ENCODE data around the gene SUFU. TPM values are rescaled to one million over a fixed set of nuclear protein-coding genes. Genes with fewer than 3 reads are reported as not detected.

Gene SUFU
- total and polyA plus RNA-seq, 9 donors, result 4.6 to 19.1 (median 14.2) TPM

DNA sequence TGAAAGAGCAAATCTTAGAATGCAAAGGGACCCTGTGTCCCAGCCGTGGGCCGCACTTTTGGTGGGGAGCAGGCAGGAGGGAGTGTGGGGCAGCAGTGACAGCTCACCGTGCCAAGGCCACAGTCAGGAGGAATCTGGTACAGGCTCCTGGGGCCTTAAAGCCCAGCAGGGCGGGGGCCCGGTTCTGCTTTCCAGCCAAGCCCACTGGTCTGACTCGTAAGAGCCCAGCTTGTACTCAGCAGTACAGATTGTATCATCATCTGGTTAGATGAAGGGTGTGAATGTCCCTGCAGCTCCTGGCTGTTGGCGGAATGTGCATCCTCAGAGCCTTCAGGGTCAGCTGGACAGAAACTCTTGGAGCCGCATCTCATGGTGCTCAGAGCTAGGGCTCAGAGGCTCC is 110.0 kb downstream of the SUFU start:
- intact Hi-C loops (cut with DNase I), result no loop called here
- no peak for DNase-seq
- H3K4me3 ChIP-seq, result no peak overlapping the region
- no peaks in the 10 kb centered on the region for H3K4me1 ChIP-seq (ENCODE audit: insufficient read depth)
- 74 to 89% (median 80%) methylated on average over 5 to 8 of the region's 8 CpGs for WGBS, 3 donors
- TF ChIP-seq POLR2A (IDR thresholded peaks at IDR 0.05), result no peak
- no peak for TF ChIP-seq EP300 (IDR thresholded peaks at IDR 0.05)
- TF ChIP-seq, protein P1, sequence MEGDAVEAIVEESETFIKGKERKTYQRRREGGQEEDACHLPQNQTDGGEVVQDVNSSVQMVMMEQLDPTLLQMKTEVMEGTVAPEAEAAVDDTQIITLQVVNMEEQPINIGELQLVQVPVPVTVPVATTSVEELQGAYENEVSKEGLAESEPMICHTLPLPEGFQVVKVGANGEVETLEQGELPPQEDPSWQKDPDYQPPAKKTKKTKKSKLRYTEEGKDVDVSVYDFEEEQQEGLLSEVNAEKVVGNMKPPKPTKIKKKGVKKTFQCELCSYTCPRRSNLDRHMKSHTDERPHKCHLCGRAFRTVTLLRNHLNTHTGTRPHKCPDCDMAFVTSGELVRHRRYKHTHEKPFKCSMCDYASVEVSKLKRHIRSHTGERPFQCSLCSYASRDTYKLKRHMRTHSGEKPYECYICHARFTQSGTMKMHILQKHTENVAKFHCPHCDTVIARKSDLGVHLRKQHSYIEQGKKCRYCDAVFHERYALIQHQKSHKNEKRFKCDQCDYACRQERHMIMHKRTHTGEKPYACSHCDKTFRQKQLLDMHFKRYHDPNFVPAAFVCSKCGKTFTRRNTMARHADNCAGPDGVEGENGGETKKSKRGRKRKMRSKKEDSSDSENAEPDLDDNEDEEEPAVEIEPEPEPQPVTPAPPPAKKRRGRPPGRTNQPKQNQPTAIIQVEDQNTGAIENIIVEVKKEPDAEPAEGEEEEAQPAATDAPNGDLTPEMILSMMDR (IDR thresholded peaks at IDR 0.05), result no peak
- no peaks in the 10 kb centered on the region for H3K36me3 ChIP-seq
- no peak overlapping the region for H3K27ac ChIP-seq
- no peaks in the 10 kb centered on the region for H3K27me3 ChIP-seq
- no peaks in the 10 kb centered on the region for H3K9me3 ChIP-seq

DNA sequence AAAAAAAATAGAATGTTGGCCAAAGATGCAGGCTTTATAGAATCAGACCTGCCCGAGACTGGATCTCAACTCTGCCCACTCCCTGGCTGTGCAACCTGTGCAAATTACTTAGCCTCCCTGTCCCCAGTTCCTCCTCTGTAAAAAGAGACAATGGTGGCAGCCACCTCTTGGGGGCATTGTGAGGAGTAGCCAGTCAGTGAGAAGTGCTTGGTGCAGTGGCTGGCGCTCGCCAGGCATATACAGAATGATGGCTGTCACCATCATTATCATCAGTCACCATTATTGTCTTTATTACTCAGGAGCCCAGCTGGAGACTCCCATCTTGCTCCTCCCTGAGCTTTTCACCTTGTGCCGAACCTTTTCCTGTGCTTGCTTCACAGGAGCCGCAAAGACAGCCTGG is 111.1 kb downstream of the SUFU start:
- Histone ChIP-seq H3K9me3 (no peaks in the 10 kb centered on the region), H3K36me3 (no peaks in the 10 kb centered on the region), H3K27ac (no peak overlapping the region), H3K27me3 (no peaks in the 10 kb centered on the region), H3K4me3 (no peak overlapping the region), H3K4me1 (ENCODE audit: insufficient read depth) (peaks cover 7% of the 10 kb centered on the region)
- TF ChIP-seq, protein P1 (IDR thresholded peaks at IDR 0.05), result no peak
- TF ChIP-seq EP300 (IDR thresholded peaks at IDR 0.05) (no peak), POLR2A (IDR thresholded peaks at IDR 0.05) (no peak)
- intact Hi-C loops (cut with DNase I), result no loop called here
- DNase-seq, result no peak
- 89 to 96% (median 94%) methylated on average over 5 of the region's 5 CpGs for WGBS, 3 donors

DNA sequence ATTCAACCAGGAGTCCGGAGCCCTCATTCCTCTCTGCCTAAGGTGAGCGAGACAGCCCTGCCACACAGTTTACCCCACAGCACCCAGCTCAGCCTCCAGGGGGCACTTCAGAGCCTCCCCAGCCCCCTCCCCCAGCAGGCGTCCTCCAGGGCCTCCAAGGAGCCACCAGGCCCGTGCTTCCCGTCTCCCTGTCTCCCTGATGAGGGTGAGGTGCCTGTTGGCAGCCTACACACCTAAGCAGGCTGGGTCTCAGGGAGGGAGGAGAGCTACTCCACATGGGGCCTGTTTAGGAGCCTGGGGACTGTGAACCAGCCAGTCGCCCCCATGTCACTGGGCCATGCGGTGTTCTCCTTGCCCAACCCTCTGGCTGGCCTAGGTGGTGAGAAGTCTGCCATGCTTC is 111.6 kb downstream of the SUFU start:
- no peak for TF ChIP-seq POLR2A (IDR thresholded peaks at IDR 0.05)
- no peak for TF ChIP-seq EP300 (IDR thresholded peaks at IDR 0.05)
- TF ChIP-seq, protein P1 (IDR thresholded peaks at IDR 0.05), result no peak
- intact Hi-C loops (cut with DNase I), result no loop called here
- Histone ChIP-seq H3K4me3 (no peak overlapping the region), H3K27ac (no peak overlapping the region), H3K4me1 (ENCODE audit: insufficient read depth) (peaks cover 11% of the 10 kb centered on the region), H3K9me3 (no peaks in the 10 kb centered on the region), H3K27me3 (no peaks in the 10 kb centered on the region), H3K36me3 (no peaks in the 10 kb centered on the region)
- 57 to 85% (median 76%) methylated on average over 7 of the region's 7 CpGs for WGBS, 3 donors
- DNase-seq, result no peak

DNA sequence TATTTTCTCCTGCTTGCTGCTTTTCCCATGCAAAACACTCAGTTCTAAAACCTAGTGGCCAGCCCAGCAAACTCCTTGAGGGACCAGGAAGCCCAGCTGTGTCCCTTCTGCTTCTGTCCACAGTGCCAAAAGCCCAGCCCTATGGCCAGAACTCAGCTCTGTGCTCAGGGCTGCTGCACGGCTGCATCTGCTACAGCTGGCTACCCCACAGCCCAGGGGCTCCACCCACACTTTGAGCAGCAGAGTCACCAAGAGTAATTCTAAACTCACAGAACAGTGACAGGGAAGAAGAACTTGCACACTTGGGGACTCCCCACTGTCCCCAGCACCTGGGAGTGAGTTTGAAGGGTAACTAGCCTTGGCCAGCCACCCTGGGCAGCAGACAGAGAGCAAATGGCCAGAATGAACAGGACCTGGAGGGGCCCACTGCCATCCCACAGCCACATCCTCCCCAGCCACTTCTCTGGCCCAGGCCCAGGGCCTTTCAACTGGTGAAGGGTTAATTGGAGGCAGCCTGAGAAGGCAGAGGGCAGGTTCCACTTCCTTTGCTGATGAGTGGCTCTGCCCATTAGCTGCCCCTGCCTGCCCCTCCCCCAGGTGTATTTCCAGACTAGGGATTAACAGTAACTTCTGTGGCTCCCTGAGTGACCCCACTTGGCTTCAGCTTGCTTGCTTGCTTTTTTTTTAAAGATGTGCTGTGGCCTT is 112.4 kb downstream of the SUFU start:
- no peak for TF ChIP-seq POLR2A (IDR thresholded peaks at IDR 0.05)
- H3K36me3 ChIP-seq, result no peaks in the 10 kb centered on the region
- WGBS, 3 donors, result 16 to 44% (median 27%) methylated on average over 1 of the region's 1 CpG
- H3K9me3 ChIP-seq, result no peaks in the 10 kb centered on the region
- no peak overlapping the region for H3K4me3 ChIP-seq
- no peaks in the 10 kb centered on the region for H3K27me3 ChIP-seq
- DNase-seq, result no peak
- intact Hi-C loops (cut with DNase I), result no loop called here
- peaks cover 12% of the 10 kb centered on the region for H3K4me1 ChIP-seq (ENCODE audit: insufficient read depth)
- H3K27ac ChIP-seq, result no peak overlapping the region

DNA sequence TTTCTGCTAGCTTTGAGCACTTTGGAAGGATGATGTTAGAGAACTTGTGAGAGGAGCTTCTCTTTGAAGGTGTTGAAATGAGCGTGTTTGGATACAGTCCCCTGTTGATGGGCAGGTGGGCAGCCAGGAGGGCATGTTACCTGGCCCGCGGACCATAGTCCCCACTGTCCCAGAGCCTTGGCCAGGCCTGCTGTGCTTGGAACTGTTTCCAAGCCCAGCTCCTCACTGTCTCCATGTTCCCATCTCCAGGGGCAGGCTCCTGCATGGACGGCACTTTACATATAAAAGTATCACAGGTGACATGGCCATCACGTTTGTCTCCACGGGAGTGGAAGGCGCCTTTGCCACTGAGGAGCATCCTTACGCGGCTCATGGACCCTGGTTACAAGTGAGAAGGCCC is 113.3 kb downstream of the SUFU start:
- H3K36me3 ChIP-seq, result no peaks in the 10 kb centered on the region
- intact Hi-C loops (cut with DNase I), result no loop called here
- peaks cover 12% of the 10 kb centered on the region for H3K4me1 ChIP-seq (ENCODE audit: insufficient read depth)
- WGBS, 3 donors, result 88 to 97% (median 92%) methylated on average over 9 of the region's 9 CpGs
- no peak for DNase-seq
- no peak overlapping the region for H3K27ac ChIP-seq
- H3K4me3 ChIP-seq, result no peak overlapping the region
- H3K9me3 ChIP-seq, result no peaks in the 10 kb centered on the region
- TF ChIP-seq, protein P1 (IDR thresholded peaks at IDR 0.05), result no peak
- no peak for TF ChIP-seq EP300 (IDR thresholded peaks at IDR 0.05)
- TF ChIP-seq POLR2A (IDR thresholded peaks at IDR 0.05), result no peak
- no peaks in the 10 kb centered on the region for H3K27me3 ChIP-seq
